GM18873 (cell line): ENCODE data around the gene ERC1.

Experiments
- ATAC-seq: cut with Tn5 transposase; IDR thresholded peaks from one replicate; pipeline ENCODE4 v1.9.1; 2021; ENCODE audit warnings: mild to moderate bottlenecking, moderate library complexity, moderate number of reproducible peaks; ENCODE audit not compliant: unreplicated experiment, low FRiP score

Gene ERC1

GRCh38 chr12:1517734-1518525 is 526.9 kb downstream of the ERC1 start:
- no peak for ATAC-seq

DNA sequence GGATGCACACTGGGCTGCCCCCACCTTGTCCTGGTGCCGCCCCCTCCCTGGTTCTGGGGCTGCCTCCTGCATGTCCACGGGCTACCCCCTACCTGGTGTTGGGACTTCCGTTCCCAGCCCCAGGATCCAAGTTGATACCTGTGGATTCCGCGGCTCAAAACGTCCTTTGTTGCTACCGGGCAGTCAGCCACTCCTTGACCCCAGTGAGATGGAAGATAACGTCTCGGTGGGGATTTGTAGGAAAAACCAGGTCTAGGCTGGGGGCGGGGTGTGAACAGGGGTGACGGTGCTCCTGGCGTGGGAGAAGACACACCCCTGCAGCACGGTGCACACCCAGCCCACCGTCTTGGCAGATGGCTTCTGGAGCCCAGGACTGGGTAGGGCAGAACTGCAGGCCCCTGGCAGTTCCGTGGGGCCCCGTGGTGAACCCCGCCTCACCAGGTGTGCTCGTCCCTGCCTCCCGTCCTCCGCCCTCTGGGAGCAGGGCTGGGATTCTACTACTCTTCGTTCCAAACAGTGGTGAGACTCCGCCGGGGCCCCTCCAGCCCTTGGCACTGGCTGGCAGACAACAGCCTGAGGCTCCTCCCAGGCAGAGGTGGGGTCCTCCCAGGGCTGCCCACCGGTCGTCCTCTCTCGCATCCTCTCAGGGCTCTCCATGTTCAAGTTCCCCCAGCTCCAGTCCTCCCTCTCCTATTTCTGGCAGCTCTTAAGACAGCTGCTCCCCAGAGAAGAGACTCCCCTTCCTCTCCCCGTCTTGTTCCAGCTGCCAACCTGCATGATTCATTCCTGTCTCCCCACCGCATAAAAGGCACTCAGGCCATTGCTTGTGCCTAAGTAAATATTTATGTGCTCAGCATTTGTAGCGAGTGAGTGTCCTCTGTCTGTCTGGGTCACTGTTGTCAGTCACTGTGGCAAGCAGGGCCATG is 527.8 kb downstream of the ERC1 start:
- ATAC-seq, result no peak

- no peak for ATAC-seq
Observed at GRCh38 chr12:1519642-1520041, 528.6 kb downstream of the ERC1 start.

DNA sequence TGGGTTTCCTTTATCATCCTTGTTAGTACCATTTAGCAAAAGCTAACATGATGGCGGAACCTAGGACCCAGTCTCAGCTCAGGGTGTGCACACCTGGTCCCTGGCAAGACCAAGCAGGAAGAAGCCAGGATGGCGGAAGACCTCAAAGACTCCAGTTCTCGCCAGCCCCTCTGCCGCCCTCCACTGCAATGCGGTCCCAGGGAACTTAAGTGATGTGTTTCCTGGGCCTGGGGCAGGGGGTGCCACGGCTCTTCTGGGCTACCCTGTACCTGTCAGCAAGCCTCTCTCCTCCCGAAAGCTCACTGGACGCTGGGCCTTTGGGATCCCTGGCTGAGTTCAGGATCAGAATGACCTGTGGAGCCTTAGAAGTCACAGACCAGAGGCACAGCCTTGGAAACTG is 532.0 kb downstream of the ERC1 start:
- ATAC-seq, result no peak

DNA sequence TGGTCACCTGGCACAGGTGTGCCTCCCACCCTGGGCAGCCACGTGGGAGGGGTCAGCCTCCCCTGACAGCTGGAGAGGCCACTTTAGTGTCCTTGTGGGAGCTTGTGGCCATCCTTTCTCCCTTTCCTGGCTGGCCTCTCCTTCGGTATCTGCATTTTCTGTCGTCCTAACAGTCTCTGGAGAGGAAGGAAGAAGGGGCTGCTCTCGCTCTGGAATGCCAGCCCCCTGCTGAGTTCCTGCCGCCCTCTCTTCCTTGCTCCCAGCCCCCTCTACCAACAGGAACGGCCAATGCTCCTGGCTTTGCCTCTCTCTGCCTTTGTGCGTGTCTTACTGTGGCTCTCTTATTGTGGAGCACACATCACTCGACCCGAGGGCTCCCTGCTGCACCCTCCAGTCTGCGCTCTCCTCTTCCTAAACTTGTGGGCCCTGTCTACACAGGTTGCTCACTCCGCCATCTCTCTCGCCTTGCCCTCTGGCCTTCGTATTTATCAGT is 532.6 kb downstream of the ERC1 start:
- ATAC-seq, result no peak

- no peak for ATAC-seq
Observed at GRCh38 chr12:1525858-1526257, 534.8 kb downstream of the ERC1 start.

DNA sequence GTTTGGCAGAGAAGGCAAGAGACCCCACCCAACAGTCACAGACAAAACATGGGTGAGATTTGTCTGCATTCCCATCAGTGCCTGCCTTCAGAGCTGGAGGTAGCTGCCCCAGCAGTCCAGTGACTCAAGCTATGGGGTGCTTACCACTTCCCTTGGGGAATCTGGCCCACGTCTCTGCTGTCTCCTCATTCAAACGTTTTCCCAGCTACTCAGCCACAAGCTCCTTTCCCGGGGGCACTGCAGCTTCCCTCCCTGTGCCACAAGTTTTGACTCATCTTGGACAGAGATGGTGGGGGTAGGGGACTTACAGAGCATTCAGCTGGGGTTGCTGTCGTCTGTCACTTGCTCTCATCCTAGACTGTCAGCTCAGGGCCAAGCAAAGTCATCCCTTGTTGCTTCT is 536.8 kb downstream of the ERC1 start:
- no peak for ATAC-seq

- ATAC-seq, result no peak
Observed at GRCh38 chr12:1528791-1529190, 537.8 kb downstream of the ERC1 start.

DNA sequence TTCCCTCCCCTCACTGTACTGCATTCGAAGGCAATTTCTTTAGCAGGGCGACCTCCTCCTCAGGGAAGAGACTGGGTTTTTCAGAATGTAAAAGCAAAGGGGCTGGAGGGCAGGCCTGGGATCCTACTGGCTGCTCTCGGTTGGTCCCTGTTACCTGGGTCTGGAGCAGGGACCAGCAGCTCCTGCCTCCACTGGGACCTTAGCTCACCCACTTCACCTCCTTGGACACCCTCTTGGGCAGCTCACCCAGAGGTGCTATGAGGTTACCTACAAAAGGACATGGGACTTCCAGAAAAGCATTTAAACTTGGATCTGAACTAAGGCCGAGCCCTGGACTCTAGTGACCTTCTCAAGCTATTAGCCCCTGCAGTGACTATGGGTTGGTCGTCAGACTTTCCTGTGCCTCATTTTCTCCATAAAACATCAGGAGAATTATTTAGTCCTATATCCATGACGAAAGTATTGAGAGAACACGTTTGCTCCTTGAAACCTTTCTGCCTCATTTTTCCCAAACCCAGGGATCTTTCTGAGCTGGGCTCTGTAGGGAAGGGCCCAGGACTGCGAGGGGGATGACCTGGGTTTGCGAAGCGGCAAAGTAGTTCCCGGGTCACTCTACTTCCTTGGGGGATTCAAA is 538.3 kb downstream of the ERC1 start:
- ATAC-seq, result no peak

- no peak for ATAC-seq
Observed at GRCh38 chr12:1529862-1530591, 539.0 kb downstream of the ERC1 start.

DNA sequence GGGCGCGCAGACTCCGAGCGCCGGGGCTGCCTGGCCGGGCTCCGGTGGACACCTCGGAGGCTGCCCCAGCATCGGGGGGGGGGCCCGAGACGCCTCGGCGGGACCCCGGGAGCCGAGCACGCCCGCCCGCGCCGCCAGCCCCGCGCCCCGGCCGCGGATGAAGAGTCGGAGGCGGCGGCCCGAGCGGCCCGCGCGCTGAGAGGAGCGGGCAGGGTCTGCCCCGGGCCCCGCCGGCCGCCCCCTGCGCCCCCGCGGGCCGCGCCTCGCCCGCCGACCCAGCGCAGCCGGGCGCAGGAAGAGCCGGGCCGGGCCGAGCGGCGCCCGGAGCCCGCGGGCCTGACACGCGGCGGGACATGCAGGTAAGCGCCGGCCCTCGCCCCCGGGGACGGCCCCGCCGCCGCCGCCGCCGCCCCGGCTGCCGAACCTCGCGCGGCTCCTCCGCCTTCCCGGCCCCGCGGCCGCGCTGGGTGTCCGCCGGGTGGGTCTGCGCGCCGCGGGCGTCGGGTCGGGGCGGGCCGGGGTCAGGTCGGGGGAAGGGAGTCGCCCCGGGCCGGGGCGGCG is 539.6 kb downstream of the ERC1 start:
- ATAC-seq, result no peak

DNA sequence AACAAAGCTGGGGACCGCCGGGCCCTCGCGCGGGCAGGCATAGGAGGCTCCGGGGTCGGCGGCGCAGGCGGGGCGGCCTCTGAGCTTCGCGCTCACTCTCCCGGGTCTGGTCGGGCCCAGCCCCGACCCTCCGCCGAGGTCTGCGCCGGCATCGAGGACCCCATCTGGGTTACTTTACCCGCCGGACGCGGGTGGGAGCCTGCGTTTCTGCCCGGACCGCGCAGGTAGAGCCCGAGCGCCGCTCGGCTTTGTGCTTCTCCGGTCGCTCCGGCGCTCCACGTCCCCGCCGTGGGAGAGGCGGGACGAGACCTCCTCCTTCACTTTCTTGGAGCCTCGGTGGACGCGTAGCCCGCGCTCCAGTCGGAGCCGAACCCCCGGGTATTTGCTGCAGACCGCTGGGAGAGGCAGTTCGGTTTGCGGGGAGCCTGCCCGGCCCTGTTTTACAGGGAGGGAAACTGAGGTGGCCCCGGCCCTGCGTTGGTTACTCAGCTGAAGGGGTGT is 540.2 kb downstream of the ERC1 start:
- ATAC-seq, result no peak

DNA sequence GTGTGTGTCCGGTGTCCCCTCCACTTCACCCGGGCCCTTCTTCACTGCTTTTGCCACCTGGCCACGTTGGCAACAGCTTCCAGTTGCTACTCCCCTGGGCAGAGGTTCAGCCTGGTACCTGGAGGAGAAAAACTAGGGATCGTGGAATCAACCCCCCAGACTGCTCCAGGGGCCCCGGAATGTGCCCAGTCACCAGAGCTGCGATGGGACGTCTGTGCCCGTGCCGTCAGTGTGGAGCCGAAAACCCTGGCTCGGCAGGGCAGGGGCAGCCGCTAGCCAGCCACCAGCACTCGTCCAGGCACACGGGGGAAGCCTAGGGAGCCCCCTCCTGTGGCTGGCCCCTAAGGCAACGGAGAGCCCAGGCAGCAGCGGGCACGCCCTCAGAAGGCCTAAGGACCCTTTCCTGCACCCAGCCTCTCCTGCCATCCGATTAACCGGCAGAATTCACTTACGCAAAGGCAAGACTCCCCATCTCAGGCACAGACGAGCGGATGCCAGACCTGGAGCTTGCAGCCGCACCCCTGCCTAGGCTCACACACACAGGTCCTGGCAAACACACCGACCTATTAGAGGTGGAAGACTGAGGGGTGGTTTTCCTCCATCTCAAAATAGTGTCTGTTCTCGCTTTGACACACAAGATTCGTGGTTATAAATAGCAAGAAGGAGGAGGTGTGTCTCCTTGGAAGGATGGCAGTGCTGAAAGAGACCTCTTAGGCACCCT is 540.8 kb downstream of the ERC1 start:
- no peak for ATAC-seq

DNA sequence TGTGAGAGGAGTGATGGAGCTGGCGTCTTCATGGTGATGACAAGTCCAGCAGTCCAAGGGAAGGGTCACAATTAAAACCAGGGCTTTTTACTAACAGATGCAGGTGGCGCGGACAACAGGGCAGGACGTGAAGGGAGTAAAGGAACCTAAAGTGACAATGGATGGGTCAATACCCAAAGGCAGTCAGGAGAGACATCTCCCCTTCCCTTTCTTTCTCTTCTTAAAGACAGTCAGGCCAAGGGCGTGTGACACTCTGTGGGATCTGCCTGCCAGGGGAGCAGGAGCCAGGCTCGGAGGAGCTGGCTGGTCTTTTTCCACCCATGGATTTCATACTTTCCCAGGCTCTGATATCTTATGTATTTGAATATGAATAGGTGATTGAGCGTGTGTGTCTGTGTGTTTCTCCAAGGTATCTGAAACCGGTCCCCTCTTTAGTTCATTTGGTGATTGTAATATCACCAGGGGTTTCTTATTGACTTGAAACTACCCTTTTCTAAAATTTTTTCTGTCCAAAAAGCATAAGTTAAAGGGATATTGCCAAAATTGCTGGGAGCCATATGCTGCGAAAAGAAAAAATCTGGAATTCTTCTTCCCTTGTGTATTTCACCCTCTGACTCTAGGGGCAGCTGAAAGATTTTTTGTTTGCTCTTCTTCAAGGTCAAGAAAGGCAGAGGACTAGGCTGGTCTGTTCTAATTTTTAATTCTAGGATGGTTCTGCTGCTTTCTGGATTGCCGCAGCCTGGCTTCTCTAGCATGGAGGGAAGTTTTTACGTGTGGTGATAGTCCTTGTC is 541.5 kb downstream of the ERC1 start:
- ATAC-seq, result no peak

DNA sequence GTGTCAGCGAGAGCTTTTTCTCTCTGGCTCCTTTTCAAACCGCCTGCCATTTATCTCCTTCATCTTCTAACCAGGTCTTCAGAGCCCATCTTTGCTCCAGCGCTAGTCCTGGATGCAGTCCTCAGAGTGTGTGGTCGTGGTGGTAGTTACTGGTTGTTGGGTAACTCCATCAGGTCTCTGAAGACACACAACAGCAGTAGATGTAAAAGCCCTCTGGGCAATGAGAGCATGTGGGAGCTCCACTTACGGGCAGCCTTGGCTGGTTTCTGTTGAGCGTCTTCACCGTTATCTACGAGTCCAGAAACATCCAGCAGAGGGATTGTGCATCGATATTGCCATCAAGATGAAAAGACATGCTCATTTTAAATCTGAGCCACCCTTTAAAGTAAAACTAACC is 542.2 kb downstream of the ERC1 start:
- ATAC-seq, result peak; percentile 12

DNA sequence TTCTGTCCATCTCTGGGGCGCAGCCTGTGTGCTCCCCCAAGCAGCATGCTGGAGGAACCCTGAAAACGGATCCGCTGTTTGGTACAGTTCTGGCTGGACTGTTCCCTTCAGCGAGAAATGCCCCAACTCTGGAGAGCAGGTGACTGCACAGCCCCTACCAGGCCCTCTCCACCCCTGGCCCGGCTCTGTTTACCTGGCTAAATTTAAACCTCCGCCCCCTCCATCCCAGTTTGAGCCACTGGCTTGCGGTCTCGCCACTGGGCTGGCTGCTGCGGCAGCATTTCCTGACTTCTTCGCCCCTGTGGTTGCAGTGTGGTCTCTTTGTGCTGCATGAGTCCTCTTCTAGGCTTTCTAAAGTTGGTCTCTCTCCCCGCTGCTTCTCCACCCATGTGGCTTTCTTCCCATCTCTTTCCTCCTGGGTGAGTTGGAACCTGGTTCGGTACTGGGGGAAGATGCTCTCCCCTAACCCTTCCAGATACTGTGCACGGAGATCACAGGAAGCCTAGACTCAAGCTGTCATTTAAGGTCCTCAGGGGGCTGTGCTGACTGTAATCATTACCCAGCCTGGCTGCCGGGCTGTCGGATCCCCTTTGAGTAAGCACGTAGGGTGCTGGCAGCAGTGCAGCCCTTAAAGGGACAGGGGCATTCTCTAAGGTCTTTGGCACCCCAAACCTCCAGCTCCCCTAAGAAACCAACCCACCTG is 542.7 kb downstream of the ERC1 start:
- ATAC-seq, result peak; percentile 57

DNA sequence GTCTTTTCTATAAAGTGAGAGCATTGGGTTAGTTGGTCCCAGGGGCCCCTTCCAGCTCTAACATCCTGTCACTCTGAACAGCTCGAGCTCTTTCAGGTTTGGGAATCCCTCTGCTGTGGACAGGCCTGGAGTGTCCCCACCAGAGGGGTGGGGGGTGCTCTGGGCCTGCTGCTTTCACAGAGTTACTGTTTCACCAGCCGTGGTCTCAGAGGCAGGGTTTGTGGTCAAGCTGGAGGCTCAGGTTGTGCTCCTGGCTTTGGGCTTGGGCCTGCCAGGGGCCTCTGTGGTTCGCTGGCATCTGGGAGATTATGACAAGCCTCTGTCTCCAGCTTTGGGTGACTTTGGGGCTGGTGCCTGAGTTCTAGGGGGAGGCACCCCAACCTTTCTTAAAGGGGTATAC is 543.7 kb downstream of the ERC1 start:
- peak; percentile 44 for ATAC-seq

GRCh38 chr12:1536817-1537216 is 545.8 kb downstream of the ERC1 start:
- no peak for ATAC-seq
